KOPT-K1 (cell line): ENCODE results near the gene OSBPL2.

Experiments
- H3K27ac ChIP-seq: fragments of 200-600 bp; sonication (generic); 2 replicates; pipeline ENCODE4 v1.5.1; 2016; ENCODE audit warnings: antibody characterized with exemption, mild to moderate bottlenecking, low read depth, low read length; ENCODE audit not compliant: poor library complexity, severe bottlenecking
- H3K36me3 ChIP-seq: fragments of 200-600 bp; sonication (generic); 2 replicates; pipeline ENCODE4 v1.5.1; 2017; ENCODE audit warnings: antibody characterized with exemption, mild to moderate bottlenecking, low read length, moderate library complexity; ENCODE audit not compliant: insufficient read depth
- H3K9me3 ChIP-seq: fragments of 200-600 bp; sonication (generic); 2 replicates; pipeline ENCODE4 v1.5.1; 2017; ENCODE audit warnings: antibody characterized with exemption, low read length, mild to moderate bottlenecking; ENCODE audit not compliant: insufficient read depth, poor library complexity, severe bottlenecking

The OSBPL2 gene

GRCh38 chr20:62333820-62334595, 95.7 kb downstream of the OSBPL2 start:
- H3K27ac ChIP-seq, result no peak overlapping the region
- no peaks in the 10 kb centered on the region for H3K36me3 ChIP-seq
- no peaks in the 10 kb centered on the region for H3K9me3 ChIP-seq

- Histone ChIP-seq H3K9me3 (no peaks in the 10 kb centered on the region), H3K27ac (no peak overlapping the region), H3K36me3 (no peaks in the 10 kb centered on the region)
Observed at GRCh38 chr20:62334881-62335280, 96.6 kb downstream of the OSBPL2 start.

- H3K36me3 ChIP-seq, result no peaks in the 10 kb centered on the region
Observed at GRCh38 chr20:62335532-62335931, 97.2 kb downstream of the OSBPL2 start.

GRCh38 chr20:62336329-62336728, 98.0 kb downstream of the OSBPL2 start:
- Histone ChIP-seq H3K27ac (no peak overlapping the region), H3K36me3 (no peaks in the 10 kb centered on the region), H3K9me3 (peaks cover 4% of the 10 kb centered on the region)

More at GRCh38 chr20:62335532-62335931, 97.2 kb downstream of the OSBPL2 start:
- Histone ChIP-seq H3K27ac (no peak overlapping the region), H3K9me3 (no peaks in the 10 kb centered on the region)

- Histone ChIP-seq H3K36me3 (no peaks in the 10 kb centered on the region), H3K27ac (no peak overlapping the region), H3K9me3 (peaks cover 5% of the 10 kb centered on the region)
Observed at GRCh38 chr20:62336775-62337557, 98.6 kb downstream of the OSBPL2 start.

- H3K36me3 ChIP-seq, result no peaks in the 10 kb centered on the region
- H3K27ac ChIP-seq, result no peak overlapping the region
- peaks cover 5% of the 10 kb centered on the region for H3K9me3 ChIP-seq
Observed at GRCh38 chr20:62337558-62338293, 99.4 kb downstream of the OSBPL2 start.

- H3K27ac ChIP-seq, result no peak overlapping the region
- peaks cover 5% of the 10 kb centered on the region for H3K9me3 ChIP-seq
- H3K36me3 ChIP-seq, result no peaks in the 10 kb centered on the region
Observed at GRCh38 chr20:62338294-62338620, 99.9 kb downstream of the OSBPL2 start.

- Histone ChIP-seq H3K9me3 (peaks cover 5% of the 10 kb centered on the region), H3K27ac (no peak overlapping the region), H3K36me3 (no peaks in the 10 kb centered on the region)
Observed at GRCh38 chr20:62339647-62340062, 101.3 kb downstream of the OSBPL2 start.

GRCh38 chr20:62342910-62343309, 104.6 kb downstream of the OSBPL2 start:
- no peaks in the 10 kb centered on the region for H3K36me3 ChIP-seq
- H3K27ac ChIP-seq, result no peak overlapping the region
- peaks cover 5% of the 10 kb centered on the region for H3K9me3 ChIP-seq

GRCh38 chr20:62344092-62344491, 105.8 kb downstream of the OSBPL2 start:
- Histone ChIP-seq H3K27ac (no peak overlapping the region), H3K9me3 (peaks cover 11% of the 10 kb centered on the region), H3K36me3 (no peaks in the 10 kb centered on the region)

GRCh38 chr20:62344782-62345181, 106.5 kb downstream of the OSBPL2 start:
- H3K27ac ChIP-seq, result no peak overlapping the region
- H3K9me3 ChIP-seq, result peaks cover 12% of the 10 kb centered on the region
- no peaks in the 10 kb centered on the region for H3K36me3 ChIP-seq
